Stimulated activated CD4-positive, alpha-beta T cell treated with anti-CD3 and anti-CD28 coated beads, Interleukin-4, amount 100 ng/mL, for 4 hours (primary cell): Measurements from ENCODE around the gene PET100.

Experiments
- DNase-seq, 2 experiments: peaks; one replicate each; pipeline ENCODE4 v3.0.0-alpha.2; 2020

Gene PET100

DNA sequence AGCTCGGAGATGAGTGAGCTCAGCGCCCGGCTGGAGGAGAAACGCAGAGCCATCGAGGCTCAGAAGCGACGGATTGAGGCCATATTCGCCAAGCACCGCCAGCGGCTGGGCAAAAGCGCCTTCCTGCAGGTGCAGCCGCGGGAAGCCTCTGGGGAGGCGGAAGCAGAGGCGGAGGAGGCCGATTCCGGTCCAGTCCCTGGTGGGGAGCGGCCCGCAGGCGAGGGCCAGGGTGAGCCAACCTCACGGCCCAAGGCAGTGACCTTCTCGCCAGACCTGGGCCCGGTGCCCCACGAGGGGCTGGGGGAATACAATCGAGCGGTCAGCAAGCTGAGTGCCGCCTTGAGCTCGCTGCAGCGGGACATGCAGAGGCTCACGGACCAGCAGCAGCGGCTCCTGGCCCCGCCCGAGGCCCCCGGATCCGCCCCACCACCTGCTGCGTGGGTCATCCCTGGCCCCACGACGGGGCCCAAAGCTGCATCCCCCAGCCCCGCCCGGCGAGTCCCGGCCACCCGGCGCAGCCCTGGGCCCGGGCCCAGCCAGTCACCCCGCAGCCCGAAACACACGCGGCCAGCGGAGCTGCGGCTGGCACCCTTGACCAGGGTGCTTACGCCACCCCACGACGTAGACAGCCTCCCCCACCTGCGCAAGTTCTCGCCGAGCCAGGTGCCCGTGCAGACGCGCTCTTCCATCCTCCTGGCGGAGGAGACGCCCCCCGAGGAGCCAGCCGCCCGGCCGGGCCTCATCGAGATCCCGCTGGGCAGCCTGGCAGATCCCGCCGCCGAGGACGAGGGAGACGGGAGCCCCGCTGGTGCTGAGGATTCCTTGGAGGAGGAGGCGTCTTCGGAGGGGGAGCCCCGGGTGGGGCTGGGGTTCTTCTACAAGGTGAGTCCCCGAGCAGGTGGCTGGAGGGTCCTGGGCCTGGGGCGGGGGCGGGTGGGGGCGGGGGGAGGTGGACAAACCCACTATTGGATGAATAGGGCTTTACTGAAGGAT, 17.0 kb upstream of the PET100 start:
- no peak for DNase-seq

DNA sequence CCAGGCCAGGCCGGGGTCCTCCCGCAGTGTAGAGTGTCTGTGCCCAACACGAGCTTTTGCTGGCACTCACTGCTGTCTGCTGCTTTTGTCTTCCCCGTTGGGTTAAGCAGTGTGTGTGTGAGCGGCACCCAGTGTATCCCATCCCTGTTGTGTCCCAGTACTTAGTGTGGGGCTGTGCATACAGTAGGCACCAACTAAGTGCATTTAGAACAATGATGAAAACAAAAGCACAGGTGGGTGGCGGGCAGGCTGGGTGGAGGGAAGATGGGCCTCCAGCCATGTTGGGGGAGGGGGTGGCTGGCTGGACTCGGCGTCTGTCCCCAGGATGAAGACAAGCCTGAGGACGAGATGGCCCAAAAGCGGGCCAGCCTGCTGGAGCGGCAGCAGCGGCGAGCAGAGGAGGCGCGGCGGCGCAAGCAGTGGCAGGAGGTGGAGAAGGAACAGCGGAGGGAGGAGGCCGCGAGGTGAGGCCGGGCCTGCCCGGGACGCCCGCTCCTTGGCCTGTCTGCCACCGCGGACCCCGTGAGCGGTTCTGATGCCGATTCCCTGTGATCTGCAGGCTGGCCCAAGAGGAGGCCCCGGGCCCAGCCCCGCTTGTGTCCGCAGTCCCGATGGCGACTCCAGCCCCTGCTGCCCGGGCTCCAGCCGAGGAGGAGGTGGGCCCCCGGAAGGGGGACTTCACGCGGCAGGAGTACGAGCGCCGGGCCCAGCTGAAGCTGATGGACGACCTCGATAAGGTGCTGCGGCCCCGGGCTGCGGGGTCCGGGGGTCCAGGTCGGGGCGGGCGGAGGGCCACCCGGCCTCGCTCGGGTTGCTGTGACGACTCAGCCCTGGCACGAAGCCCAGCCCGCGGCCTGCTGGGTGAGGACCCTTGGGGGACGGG, 14.5 kb upstream of the PET100 start:
- DNase-seq = no peak

DNA sequence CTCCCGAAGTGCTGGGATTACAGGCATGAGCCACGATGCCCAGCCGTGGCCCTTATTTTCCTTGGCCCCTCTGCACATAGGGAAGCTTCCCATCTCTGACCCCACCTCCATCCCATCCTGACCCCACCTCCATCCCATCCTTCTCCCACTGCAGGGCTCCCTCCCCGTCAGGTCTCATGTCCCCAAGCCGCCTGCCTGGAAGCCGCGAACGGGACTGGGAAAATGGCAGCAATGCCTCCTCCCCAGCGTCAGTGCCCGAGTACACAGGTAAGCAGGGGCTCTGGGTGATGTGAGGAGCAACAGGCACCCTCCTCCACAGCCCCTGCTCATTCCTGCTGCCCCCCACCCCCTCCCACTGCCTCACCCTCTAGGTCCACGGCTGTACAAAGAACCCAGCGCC, 12.4 kb upstream of the PET100 start:
- DNase-seq = no peak

DNA sequence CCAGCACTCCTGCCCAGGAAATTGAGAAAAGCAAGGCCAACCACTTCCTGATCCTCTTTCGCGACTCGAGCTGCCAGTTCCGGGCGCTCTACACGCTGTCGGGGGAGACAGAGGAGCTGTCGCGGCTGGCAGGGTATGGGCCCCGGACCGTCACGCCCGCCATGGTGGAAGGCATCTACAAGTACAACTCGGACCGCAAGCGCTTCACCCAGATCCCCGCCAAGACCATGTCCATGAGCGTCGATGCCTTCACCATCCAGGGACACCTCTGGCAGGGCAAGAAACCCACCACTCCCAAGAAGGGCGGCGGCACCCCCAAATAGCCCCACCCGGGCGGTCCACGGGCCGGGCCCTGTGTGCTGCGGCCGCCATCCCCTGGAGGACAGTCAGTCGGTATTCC, 11.9 kb upstream of the PET100 start:
- DNase-seq = no peak

DNA sequence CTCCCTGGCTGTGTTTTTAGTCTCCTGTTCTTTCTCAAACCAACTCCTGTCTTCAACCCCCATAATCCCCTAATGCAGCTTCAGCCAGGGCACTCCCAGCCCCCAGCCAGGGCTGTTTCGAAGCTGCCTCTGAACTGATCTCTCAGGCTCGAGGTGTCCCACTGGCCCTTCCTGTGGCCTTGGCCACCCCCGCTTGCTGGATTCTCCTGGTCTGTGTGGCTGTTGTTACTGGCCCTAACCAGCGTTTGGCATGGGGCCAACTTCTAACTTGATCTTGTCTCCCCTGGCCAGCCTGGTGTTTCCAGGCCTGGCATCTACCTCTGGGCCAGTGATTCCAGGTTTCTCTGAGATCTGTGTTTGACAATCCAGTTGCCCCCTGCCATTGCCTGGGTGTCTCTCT, 11.2 kb upstream of the PET100 start:
- DNase-seq = no peak

DNA sequence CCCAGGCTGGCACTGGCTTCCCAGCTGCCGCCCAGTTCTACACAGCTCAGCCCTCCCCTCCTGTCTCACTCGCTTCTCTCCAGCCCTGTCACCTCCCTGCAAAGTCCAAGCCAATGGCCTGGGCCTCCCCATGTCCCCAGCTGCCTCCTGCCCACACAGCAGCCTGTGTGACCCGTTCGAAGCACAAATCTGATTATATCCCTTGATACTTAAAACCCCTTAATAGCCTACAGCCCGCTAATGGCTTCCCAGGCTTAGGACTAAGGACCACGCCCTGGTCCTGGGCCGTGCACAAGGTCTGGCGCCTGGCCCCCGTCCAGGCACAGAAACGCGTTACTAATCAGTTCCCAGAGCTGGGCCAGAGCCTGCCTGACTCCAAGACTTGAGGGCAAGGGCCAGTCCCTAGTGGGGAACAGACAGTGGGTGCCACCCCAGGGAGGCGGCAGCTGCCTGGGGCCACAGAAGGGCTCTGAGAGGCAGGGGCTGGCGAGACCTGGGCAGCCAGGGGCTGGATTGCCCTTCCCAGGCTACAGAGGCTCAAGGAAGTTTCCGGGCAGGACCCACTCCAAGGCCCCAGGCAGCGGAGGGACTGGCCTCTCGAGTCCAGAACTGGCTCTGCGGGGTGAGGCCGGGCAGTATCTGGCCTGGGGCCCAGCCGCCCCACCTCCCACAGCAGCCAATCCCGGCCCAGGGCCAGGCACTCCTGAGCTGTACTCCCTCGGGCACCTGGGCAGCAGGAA, 10.7 kb upstream of the PET100 start:
- no peak for DNase-seq

DNA sequence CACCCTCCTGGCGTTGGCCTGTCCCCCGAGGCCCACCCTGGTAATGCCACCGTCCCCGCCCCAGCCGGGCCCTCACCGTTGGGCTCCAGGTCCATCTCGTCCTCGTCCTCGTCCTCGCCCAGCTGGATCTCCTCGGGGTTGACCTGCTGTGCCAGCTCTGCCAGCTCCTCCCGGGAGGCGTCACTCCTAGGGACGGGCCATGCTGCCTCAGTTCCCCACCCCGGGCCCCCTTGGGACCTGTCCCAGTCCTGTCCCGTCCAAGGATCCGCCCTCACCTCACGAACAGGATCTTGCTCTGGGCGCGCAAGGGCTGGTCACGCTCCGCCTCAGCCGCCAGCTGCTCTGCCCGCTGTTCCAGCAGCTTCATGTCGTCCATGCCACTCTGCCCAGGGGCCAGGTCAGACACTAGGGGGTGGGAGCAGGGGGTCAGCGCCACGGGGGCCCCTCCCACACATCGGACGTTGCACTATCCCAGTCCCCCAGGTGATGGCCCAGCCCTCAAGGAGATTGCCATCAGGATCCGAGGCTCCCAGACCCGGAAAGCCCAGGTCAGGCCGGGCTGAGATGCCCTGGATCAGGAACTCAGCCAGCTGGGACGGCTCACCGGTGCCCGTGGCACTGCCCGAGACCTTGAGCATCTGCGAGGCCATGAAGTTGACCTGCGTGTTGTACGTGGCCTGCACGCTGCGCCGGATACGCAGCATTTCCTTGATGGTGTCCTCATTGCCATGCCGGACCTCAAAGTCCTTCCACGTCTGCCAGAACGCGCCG, 9.7 kb upstream of the PET100 start:
- DNase-seq = no peak

DNA sequence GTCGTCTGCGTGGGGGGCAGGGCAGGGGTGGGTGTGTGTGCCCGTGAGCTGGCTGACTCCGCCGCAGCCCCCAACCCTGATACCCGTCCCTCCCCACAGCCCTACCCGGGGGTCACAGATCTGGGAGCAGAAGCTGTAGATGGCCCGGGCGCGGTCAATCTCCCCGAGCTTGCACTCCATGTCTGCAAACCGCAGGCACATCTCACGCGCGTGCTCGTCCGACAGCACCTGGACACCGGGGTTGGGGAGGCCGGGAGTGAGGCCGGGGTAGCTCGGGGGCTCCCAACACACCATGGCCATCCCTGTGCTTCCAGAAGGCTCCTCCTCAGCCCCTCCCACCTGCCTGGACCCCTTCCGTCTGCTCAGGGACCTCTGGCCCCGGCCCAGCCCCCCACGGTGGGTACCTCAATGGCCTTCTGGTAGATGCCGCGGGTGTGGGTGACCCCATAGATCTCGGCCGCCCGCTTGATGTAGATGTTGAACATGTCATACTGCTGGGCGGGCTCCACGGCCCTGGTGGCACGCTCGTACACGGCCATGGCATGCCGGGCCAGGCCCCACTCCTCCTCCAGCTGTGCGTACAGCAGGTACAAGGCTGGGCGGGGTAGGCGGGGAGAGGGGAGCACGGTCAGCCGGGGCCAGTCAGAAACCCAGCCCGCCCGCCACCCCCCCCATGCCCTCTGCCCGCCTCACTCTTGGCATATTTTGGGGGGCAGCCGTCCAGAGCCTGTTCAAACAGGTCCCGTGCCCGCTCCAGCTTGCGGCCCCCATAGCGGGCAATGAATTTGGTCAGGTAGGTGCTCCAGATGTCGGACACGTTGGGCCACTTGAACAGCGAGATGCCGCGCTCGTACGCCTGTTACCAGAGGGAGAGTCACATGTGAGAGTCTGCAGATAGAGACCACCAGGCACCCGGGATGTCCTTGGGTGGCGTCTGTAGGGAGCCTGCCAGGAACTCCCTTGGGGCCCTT, 8.9 kb upstream of the PET100 start:
- DNase-seq = no peak

DNA sequence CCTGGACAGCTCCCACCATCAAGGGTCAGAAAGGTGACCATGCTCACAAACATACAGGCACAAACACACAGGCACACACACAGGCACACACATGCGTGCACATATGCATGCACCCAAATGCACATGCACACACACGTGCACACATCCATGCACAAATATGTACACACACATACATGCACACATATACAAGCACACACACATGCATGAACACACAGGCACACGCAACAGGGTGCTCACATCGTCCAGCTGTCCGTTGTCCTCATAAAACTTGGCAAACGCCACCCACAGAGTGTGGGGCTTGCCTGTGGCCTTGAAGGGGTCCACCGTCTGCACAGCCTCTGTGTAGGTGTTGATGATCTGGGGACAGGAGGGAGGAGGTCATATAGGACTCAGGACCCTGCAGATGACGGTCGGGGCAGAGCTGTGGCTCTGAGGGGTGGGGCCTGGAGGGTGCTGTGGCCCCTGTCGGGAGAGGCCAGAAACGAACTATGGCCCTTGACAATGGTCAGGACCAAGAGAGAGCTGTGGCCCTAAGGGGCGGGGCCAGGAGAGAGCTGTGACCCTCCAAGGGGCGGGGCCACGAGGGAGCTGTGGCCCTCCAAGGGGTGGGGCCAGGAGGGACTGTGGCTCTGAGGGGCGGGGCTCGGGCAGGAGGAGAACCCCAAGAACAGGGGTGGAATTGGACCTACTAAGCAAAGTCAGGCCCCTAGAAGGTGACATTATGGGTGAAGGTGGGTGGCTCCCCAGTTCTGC, 6.5 kb upstream of the PET100 start:
- DNase-seq = no peak

DNA sequence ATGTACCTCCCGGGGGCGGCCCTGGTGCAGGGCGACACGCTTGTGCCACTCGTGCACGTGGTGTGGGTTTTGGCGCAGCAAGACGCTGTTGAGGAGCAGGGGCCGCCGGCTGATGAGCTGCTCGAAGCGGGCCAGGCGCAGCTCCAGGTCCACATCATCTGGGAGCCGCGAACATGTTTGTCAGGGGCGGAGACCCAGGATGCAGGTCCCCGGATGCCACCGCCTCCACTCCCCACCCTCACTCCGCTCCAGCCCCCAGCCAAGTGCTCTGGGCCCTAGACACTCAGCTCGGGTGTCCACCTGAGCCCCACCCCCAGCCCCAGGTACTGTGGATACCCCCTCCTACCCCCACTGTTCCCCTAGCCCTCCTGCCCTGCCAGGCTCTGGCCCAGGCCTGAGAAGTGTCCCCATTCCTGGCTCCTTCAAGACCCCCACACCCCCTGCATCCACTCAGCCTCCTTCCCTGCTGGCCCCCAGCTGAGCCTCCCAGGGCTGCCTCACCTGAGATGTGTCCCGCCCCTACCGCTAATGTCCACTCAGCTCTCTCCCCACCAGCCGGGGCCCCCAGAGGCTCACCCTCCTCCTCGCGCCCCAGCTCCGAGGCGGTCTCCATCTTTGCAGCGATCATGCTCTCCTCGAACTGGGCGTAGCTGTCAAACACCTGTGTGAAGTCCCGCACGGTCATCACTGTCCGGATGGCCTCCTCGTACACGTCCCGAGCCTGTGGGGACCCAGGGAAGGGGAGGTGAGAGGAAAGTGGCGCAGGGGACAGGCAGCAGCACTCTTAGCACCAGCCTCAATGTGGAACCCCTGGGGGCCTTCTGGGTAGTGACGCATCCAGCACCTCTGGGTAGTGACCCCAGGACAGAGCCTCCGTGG, 5.6 kb upstream of the PET100 start:
- no peak for DNase-seq

DNA sequence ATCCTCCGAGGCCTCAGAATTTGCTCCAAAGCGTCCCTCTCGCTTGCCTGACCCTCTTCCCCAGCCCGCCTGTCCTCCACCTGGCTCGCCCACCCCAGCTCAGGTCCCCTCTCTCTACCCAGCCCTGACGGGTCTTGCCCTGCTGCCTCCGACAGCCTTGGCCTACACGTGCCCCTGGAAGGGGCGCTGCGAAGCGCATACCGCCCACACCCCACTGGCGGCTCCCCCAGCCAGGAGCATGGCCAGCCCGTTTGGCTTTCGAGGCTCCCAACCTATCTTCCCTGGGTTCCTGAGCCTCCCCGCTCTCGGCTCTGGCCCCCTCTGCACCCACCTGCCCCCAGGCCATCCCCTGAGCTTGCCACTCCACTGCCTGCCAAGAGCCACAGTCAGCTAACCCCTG, 4.8 kb upstream of the PET100 start:
- DNase-seq = no peak

DNA sequence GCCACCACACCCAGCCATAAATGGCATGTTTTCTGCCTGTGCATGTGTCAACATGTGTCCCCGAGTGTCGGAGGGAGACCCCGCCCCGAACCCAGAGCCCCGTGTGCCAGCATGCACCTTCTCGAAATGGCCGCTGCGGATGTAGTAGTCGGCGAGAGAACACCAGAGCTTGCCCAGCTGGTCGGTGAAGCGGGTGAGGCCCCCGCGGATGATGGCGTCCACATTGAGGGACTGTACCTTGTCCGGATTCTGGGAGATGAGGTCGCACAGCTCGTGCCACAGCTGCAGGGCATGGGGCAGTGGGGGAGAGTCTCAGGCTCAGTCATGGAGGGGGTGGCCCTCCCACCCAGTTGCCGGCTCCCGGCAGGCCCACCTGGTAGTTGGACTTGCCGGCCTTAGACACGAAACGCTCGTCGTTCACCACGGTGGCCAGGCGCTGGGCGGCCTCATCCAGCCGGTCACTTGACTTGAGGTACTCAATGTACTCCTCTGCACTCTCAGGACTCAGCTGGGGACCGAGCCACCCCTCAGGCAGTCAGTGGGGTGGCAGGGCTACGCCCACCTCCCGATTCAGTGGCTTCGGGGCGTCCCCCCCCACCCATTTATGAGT, 3.7 kb upstream of the PET100 start:
- no peak for DNase-seq

DNA sequence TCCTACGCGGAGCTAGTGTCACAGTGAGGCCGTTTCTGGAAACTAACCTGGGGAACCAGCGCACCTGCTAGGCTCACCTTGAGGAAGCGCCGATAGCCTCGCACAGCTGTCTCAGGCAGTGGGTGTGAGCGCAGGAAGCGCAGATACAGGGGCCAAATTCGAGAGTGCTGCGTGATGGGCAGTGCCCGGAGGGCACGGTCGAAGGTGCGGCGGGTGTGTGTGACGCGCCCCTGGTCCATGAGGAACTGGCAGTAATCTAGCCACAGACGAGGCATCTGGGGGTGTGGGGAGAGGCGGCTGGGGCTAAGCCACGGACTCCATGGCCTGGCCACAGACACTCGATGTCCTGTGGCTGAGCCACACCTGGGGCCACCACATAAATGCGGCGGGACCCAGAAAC, 2.4 kb upstream of the PET100 start:
- no peak for DNase-seq

DNA sequence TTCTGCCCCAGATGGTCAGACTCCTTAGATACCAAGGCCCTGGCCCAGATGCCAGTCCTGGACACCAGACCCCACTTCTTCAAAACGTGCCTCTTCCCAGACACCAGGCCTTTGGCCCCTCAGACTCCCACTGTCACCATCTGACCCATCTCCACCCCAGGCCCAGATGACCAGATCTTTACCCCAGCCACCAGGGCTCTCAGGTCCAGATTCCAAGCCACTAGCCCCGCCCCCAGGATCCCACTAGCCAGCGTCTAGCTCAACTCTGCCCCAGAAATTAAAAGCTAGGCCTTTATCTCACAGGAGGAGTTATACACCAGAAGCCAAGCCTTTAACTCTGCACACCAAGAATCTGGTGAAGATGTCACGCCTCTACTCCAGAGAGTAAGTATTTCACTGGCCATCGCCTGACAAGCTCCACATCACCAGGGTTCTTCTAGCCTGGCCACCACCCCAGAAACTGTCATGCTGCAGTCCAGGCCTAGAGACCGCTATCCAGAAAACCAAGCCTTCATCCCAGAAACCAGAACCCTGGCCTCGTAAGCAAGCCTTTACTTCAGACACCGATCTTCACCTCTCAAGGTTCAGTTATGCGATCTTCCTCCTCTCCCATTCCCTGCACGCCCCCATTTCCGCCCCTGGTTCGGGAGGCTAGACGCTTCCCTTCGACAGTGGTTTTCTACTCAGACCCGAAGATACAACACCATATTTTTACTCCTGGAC, 843 bp upstream of the PET100 start:
- DNase-seq = no peak

DNA sequence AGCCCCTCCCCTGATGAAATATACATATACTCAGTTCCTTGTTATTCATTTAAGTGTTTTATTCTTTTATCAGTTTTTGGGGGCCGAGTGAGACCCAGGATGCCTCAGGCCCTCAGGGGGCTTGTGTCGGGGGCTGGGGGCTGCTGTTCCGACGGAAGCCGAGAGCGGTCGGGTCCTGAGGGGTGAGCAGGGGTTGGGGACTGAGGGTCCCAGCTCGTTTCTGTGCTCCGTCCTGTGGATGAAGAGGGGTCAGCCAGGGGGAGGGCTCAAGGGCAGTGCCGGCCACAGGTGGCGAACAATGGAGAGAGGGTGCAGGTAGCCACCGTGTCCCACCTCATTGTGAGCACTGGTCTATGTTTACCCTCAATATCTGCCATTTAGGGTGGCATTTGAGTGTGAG, 2.0 kb downstream of the PET100 start:
- DNase-seq = no peak

DNA sequence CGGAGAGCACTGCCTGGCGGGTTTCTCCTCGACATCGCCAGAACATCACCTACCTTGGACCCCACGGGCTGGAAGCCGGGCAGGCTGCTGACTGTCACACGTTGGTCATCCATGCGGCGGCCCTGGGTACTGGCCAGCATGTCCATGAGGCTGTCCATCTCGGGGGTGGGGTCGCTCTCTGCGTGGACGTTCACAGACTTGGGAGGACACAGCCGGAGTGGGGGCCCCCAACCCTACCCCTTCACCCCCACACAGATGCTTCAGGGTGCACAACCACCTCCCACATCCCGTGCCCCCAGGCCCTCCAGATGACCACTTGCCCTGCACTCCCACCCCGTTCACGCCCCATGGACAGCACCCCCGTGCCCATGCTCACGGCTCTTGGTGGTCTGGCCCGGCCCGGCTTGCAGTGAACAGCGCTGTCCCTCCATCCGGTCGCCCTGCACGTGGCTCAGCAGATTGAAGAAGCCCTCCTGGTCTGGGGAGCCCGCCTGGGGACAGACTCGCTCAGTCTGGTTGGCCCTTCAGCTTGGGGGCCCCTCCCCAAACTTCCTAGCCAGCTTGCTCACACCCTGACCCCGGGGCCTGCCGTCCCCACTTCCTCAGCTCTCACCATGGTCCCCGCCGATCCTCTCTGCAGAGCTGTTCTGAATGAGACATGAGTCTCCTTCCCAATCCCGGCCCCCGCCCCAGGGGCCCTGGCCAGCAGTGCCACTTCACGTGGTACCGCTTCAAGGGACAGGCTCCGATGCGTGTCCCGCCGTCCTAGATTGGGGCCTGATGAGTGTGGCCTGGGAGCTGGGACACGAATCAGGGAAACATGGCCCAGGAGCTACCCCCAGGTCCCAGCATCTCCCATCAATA, 3.0 kb downstream of the PET100 start:
- no peak for DNase-seq

DNA sequence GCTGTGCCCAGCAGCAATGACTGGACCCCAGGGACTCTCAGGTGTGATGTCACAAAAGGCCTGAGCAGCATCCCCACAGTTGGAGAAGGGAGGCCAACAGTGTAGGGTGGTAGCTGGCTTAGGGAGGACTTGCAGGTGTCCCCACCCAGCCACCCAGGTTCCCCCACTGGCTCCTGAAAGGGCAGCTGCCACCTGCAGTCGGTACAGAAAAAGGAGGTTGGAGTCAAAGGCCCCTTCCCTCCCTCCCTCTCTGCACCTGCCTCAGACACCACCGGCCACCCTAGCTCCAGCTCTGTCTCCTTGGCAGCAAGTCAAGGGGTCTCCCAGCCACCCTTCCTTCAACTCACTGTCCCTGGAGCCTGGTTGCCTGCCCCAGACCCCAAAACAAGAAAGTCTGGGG, 4.1 kb downstream of the PET100 start, which contains the start of gene PCP2:
PCP2 (minus strand) TSS at position 22 of the 400 bp plus-strand sequence. CDS start 262 bp downstream, outside the sequence.
- DNase-seq = no peak
